Measurements from ENCODE around the gene KLF18. TPM values are rescaled to one million over a fixed set of nuclear protein-coding genes. Genes with fewer than 3 reads are reported as not detected.
"Not testable (repeated sequence)": the region's sequence is repeated elsewhere in the genome, so short reads cannot be mapped to it uniquely, and the experiment has no call there.

Gene KLF18
- total and polyA plus RNA-seq, 7 donors = not detected

- intact Hi-C loops (cut with DNase I) = no loop called here
- DNase-seq (no peak), ATAC-seq (no peak)
- Histone ChIP-seq H3K27me3 (ENCODE audit: insufficient read depth in 3 of 3, low read length in 2 of 3) (peaks cover 0 to 10% (median 0%) of the 10 kb centered on the region in 3 donors), H3K36me3 (ENCODE audit: insufficient read depth in 1 of 2, low read depth in 1 of 2) (no peaks in the 10 kb centered on the region), H3K4me3 (no peak overlapping the region), H3K4me1 (no peaks in the 10 kb centered on the region), H3K9me3 (no peaks in the 10 kb centered on the region), H3K27ac (no peak overlapping the region)
- TF ChIP-seq CTCF (IDR thresholded peaks at IDR 0.05) = no peak
- 86 to 90% (median 88%) methylated on average over 16 of the region's 16 CpGs for WGBS, 3 donors
Measured at GRCh38 chr1:44129616-44130500, 11.6 kb downstream of the KLF18 start.

GRCh38 chr1:44120398-44120949, 21.0 kb downstream of the KLF18 start:
- WGBS, 3 donors = 63 to 67% (median 67%) methylated on average over 5 of the region's 5 CpGs
- no peak overlapping the region for H3K4me3 ChIP-seq
- intact Hi-C loops (cut with DNase I) = no loop called here
- TF ChIP-seq CTCF (IDR thresholded peaks at IDR 0.05) = no peak
- ATAC-seq = no peak
- no peaks in the 10 kb centered on the region for H3K9me3 ChIP-seq
- H3K36me3 ChIP-seq (ENCODE audit: insufficient read depth in 1 of 2, low read depth in 1 of 2) = no peaks in the 10 kb centered on the region
- H3K4me1 ChIP-seq = no peaks in the 10 kb centered on the region
- DNase-seq = no peak
- H3K27me3 ChIP-seq (ENCODE audit: insufficient read depth in 3 of 3, low read length in 2 of 3) = peaks cover 0 to 8% (median 0%) of the 10 kb centered on the region in 3 donors
- H3K27ac ChIP-seq = no peak overlapping the region

- Histone ChIP-seq H3K27me3 (ENCODE audit: insufficient read depth in 3 of 3, low read length in 2 of 3) (peaks cover 0 to 8% (median 0%) of the 10 kb centered on the region in 3 donors), H3K36me3 (ENCODE audit: insufficient read depth in 1 of 2, low read depth in 1 of 2) (no peaks in the 10 kb centered on the region), H3K9me3 (no peaks in the 10 kb centered on the region), H3K27ac (no peak overlapping the region), H3K4me3 (no peak overlapping the region), H3K4me1 (no peaks in the 10 kb centered on the region)
- DNase-seq = no peak
- no peak for TF ChIP-seq CTCF (IDR thresholded peaks at IDR 0.05)
- ATAC-seq = no peak
- WGBS, 3 donors = 77 to 86% (median 79%) methylated on average over 6 of the region's 6 CpGs
- intact Hi-C loops (cut with DNase I) = no loop called here
Measured at GRCh38 chr1:44119525-44119924, 21.9 kb downstream of the KLF18 start.

GRCh38 chr1:44118682-44119081, 22.7 kb downstream of the KLF18 start, which contains the start of gene KLF17:
TSS of gene KLF17 (plus strand) at chr1:44118821. CDS start at chr1:44118908, 87 bp downstream.
- H3K27ac ChIP-seq = no peak within 1 kb of the TSS
- DNase-seq = no peak
- H3K9me3 ChIP-seq = no peaks in the 10 kb centered on the region
- WGBS, 3 donors = 95 to 97% (median 96%) methylated on average over 19 to 25 of the region's 25 CpGs
- TF ChIP-seq CTCF (IDR thresholded peaks at IDR 0.05) = no peak
- no peaks in the 10 kb centered on the region for H3K36me3 ChIP-seq (ENCODE audit: insufficient read depth in 1 of 2, low read depth in 1 of 2)
- H3K4me1 ChIP-seq = no peaks in the 10 kb centered on the region
- intact Hi-C loops (cut with DNase I) = no loop called here
- no peak within 1 kb of the TSS for H3K4me3 ChIP-seq
- H3K27me3 ChIP-seq (ENCODE audit: insufficient read depth in 3 of 3, low read length in 2 of 3) = peaks cover 0 to 8% (median 0%) of the 10 kb centered on the region in 3 donors
- no peak for ATAC-seq

- H3K27ac ChIP-seq; H3K4me1 ChIP-seq; ATAC-seq; H3K4me3 ChIP-seq; H3K36me3 ChIP-seq (ENCODE audit: insufficient read depth in 1 of 2, low read depth in 1 of 2); intact Hi-C loops (cut with DNase I); DNase-seq; H3K9me3 ChIP-seq; H3K27me3 ChIP-seq (ENCODE audit: insufficient read depth in 3 of 3, low read length in 2 of 3): not testable (repeated sequence)
- WGBS, 3 donors = 97 to 98% (median 97%) methylated on average over 10 of the region's 10 CpGs
Measured at GRCh38 chr1:44117272-44117671, 24.2 kb downstream of the KLF18 start.

Data from psoas muscle (tissue), 8 donors.